ENCODE results near the gene ADH7.
"Not testable (repeated sequence)": the region's sequence is repeated elsewhere in the genome, so short reads cannot be mapped to it uniquely, and the experiment has no call there.

The ADH7 gene

GRCh38 chr4:99414902-99415301, 20.2 kb downstream of the ADH7 start:
- not testable (repeated sequence) for DNase-seq

- no peak for DNase-seq
Measured at GRCh38 chr4:99414401-99414800, 20.7 kb downstream of the ADH7 start.

- no peak for DNase-seq
Measured at GRCh38 chr4:99413140-99413539, 22.0 kb downstream of the ADH7 start.

- no peak for DNase-seq
Measured at GRCh38 chr4:99411041-99411440, 24.1 kb downstream of the ADH7 start.

- no peak for DNase-seq
Measured at GRCh38 chr4:99410075-99410474, 25.1 kb downstream of the ADH7 start.

GRCh38 chr4:99408346-99408745, 26.8 kb downstream of the ADH7 start:
- no peak for DNase-seq

- DNase-seq, result peak; percentile 10
Measured at GRCh38 chr4:99405433-99406115, 29.6 kb downstream of the ADH7 start.

GRCh38 chr4:99404595-99405287, 30.4 kb downstream of the ADH7 start:
- DNase-seq, result no peak

GRCh38 chr4:99403380-99404184, 31.6 kb downstream of the ADH7 start:
- DNase-seq, result no peak

GRCh38 chr4:99402765-99403164, 32.4 kb downstream of the ADH7 start:
- no peak for DNase-seq

- no peak for DNase-seq
Measured at GRCh38 chr4:99400831-99401230, 34.3 kb downstream of the ADH7 start.

- no peak for DNase-seq
Measured at GRCh38 chr4:99399017-99399416, 36.1 kb downstream of the ADH7 start.

- DNase-seq, result no peak
Measured at GRCh38 chr4:99395595-99396364, 39.4 kb downstream of the ADH7 start.

- DNase-seq, result no peak
Measured at GRCh38 chr4:99394896-99395295, 40.2 kb downstream of the ADH7 start.

GRCh38 chr4:99390055-99390454, 45.1 kb downstream of the ADH7 start:
- no peak for DNase-seq

GRCh38 chr4:99389606-99390005, 45.5 kb downstream of the ADH7 start:
- DNase-seq, result no peak

GRCh38 chr4:99383833-99384392, 51.2 kb downstream of the ADH7 start:
- DNase-seq, result no peak

GRCh38 chr4:99383399-99383798, 51.7 kb downstream of the ADH7 start:
- no peak for DNase-seq

- no peak for DNase-seq
Measured at GRCh38 chr4:99382745-99383360, 52.3 kb downstream of the ADH7 start.

GRCh38 chr4:99381588-99382175, 53.5 kb downstream of the ADH7 start:
- DNase-seq, result no peak

GRCh38 chr4:99379571-99379970, 55.6 kb downstream of the ADH7 start:
- DNase-seq, result no peak

- DNase-seq, result no peak
Measured at GRCh38 chr4:99378876-99379275, 56.3 kb downstream of the ADH7 start.
